ENCODE measurements around the gene RIPK1.

- TF ChIP-seq CTCF (IDR thresholded peaks at IDR 0.05) (no peak), POLR2A (IDR thresholded peaks at IDR 0.05) (no peak)
Measured at GRCh38 chr6:3114377-3114776, 46.1 kb downstream of the RIPK1 start.
